Adrenal gland (tissue), 12 donors: Measurements from ENCODE around the gene FES. TPM values are rescaled to one million over a fixed set of nuclear protein-coding genes. Genes with fewer than 3 reads are reported as not detected.

Experiments used
- DNase-seq, 7 donors: peaks; one replicate each; pipeline ENCODE4 v3.0.0-alpha.2; 2019 to 2020
- H3K27ac ChIP-seq, 5 donors: fragments of 200-600 bp; sonication (generic) in 4 of 5; 1 replicate in 3 of 5; 2 replicates in 2 of 5; pipeline versions ENCODE4 v1.5.1 to v1.8.0; 2016 to 2020; ENCODE audit warnings: mild to moderate bottlenecking in 1 of 5
- H3K27me3 ChIP-seq: fragments of 200-600 bp; 2 replicates; pipeline ENCODE4 v1.8.0; 2021
- H3K36me3 ChIP-seq, 2 donors: fragments of 200-600 bp; replicated peaks in 1 of 2; 1 replicate in 1 of 2; 2 replicates in 1 of 2; pipeline versions ENCODE4 v1.5.1 to v1.8.0; 2018 to 2022
- H3K4me1 ChIP-seq, 2 donors: fragments of 200-600 bp; replicated peaks in 1 of 2; 1 replicate in 1 of 2; 2 replicates in 1 of 2; pipeline versions ENCODE4 v1.5.1 to v1.8.0; 2018 to 2021
- H3K4me3 ChIP-seq, 4 donors: fragments of 200-600 bp; sonication (generic) in 3 of 4; one replicate each; pipeline ENCODE4 v1.5.1; 2016 to 2018
- H3K9me3 ChIP-seq, 3 donors: fragments of 200-600 bp; sonication (generic) in 1 of 3; replicated peaks in 1 of 3; 1 replicate in 2 of 3; 2 replicates in 1 of 3; pipeline versions ENCODE4 v1.5.1 to v1.8.0; 2016 to 2021
- POLR2A ChIP-seq, 2 donors: fragments of 450-650 bp; IDR thresholded peaks; one replicate each; pipeline ENCODE4 v1.6.1; 2017; ENCODE audit warnings: antibody characterized with exemption in 2 of 2, mild to moderate bottlenecking in 2 of 2, moderate library complexity in 1 of 2
- WGBS, 4 donors: extraction: QIAGEN DNeasy Blood & Tissue Kit in 2 of 4; methylation state at CpG; one replicate each; pipeline versions ENCODE4 v1.1.5 to v1.1.7; 2013 to 2017; 5-methylcytosine and 5-hydroxymethylcytosine counted together
- intact Hi-C, 2 donors: fragments of 100-400 bp; cut with DNase I; formaldehyde crosslinking; loops; one replicate each; pipeline versions ENCODE4 v1.14.1 to v1.15.0; 2022 to 2023
- polyA plus RNA-seq, 3 donors: library from polyadenylated mRNA; stranded (reverse); fragments of 200-250 nt in 2 of 3; fragments of 350-450 nt in 1 of 3; fragmentation: Illumina TruSeq in 1 of 3; extraction: RNeasy Lipid Tissue Mini Kit (QIAGEN cat#74804) in 1 of 3; gene quantifications; one replicate each; pipeline ENCODE4 v1.2.3, GENCODE V29; 2013 to 2014
- total RNA-seq, 9 donors: library from RNA; depleted of rRNA in 4 of 9; stranded (reverse); fragments of >200 nt in 4 of 9; fragments of 120-200 nt in 1 of 9; fragmentation: NEBNext Ultra II Directional in 1 of 9; extraction: Animal tissue kit (Norgen Biotek cat#: 25700) in 1 of 9; gene quantifications; one replicate each; pipeline versions ENCODE4 v1.1.0 to v1.2.4, GENCODE V29; 2013 to 2023
- TF ChIP-seq, protein P1 (sequence below), 6 experiments: fragments of 450-650 bp in 4 of 6; fragments of 200-600 bp in 2 of 6; sonication (generic) in 1 of 6; IDR thresholded peaks; 1 replicate in 5 of 6; 2 replicates in 1 of 6; pipeline versions ENCODE4 v1.5.1 to v1.8.0; 2016 to 2021; ENCODE audit warnings: antibody characterized with exemption in 6 of 6, mild to moderate bottlenecking in 2 of 6, moderate library complexity in 1 of 6
- donor health status: healthy with polysubstance abuse.
- donor health status: Bipolar disorder and iron deficiency.
- donor health status: DM: yes; HTN: yes; CAD: no.
- donor health status: DM: no; HTN: no; CAD: no.
- donor health status: DM: no; HTN: no; CAD: no.
- donor health status: DM: yes; HTN: yes; CAD: no.

Gene FES
- total and polyA plus RNA-seq, 12 donors: 2.3 to 82.3 (median 24.9) TPM

DNA sequence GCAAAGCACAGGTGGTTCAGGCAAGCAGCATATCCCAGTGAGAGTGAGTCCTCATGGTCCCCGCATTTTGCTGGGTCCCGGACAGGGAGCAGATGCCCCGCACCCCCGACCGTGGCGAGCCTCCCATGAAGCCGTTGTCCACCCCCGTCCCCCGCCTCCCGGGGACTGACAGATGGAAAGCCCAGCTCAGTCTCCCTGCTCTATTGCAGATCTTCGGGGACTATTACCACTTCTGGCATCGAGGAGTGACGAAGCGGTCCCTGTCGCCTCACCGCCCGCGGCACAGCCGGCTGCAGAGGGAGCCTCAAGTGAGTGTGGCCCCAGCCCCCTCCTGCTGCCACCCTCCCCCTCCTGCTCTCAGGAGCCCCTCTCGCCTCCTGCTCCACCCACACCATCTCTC, 8.3 kb upstream of the FES start:
- no peaks in the 10 kb centered on the region for H3K9me3 ChIP-seq
- DNase-seq: no peak
- no peaks in the 10 kb centered on the region for H3K27me3 ChIP-seq
- H3K36me3 ChIP-seq: peaks cover 0 to 54% of the 10 kb centered on the region in 2 donors
- TF ChIP-seq POLR2A (IDR thresholded peaks at IDR 0.05): no peak
- H3K4me3 ChIP-seq: no peak overlapping the region
- 90 to 94% (median 93%) methylated on average over 2 to 20 of the region's 20 CpGs; no CpG with 5 or more reads in 1 of the 4 donors for WGBS, 4 donors
- intact Hi-C loops: no loop called here
- H3K4me1 ChIP-seq: peaks cover 18 to 27% of the 10 kb centered on the region in 2 donors
- no peak overlapping the region for H3K27ac ChIP-seq

DNA sequence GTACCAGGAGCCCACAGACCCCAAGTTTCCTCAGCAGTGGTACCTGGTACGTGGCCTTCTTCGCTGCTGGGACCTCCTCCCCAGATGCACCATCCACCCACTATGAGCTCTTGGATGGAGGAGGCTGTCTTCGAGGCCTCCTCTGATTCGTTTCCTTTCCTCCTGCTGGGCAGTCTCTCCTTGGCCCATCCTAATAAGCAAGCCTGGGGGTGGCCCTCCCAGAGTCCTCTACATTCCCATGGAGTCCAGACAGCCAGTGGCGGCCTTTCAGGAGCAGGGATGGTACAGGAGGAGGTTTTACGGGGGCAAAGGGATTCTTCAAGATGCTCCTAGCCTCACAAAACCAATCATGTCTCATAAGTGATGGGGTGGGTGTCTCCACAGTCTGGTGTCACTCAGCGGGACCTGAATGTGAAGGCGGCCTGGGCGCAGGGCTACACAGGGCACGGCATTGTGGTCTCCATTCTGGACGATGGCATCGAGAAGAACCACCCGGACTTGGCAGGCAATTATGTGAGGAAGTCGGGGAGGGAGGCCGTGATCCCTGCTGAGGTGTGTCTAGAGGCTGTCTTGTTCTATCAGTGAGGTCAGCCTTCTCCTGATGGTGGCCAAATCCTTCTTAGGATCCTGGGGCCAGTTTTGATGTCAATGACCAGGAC, 7.7 kb upstream of the FES start:
- no peak for DNase-seq
- TF ChIP-seq POLR2A (IDR thresholded peaks at IDR 0.05): no peak
- TF ChIP-seq, protein P1, sequence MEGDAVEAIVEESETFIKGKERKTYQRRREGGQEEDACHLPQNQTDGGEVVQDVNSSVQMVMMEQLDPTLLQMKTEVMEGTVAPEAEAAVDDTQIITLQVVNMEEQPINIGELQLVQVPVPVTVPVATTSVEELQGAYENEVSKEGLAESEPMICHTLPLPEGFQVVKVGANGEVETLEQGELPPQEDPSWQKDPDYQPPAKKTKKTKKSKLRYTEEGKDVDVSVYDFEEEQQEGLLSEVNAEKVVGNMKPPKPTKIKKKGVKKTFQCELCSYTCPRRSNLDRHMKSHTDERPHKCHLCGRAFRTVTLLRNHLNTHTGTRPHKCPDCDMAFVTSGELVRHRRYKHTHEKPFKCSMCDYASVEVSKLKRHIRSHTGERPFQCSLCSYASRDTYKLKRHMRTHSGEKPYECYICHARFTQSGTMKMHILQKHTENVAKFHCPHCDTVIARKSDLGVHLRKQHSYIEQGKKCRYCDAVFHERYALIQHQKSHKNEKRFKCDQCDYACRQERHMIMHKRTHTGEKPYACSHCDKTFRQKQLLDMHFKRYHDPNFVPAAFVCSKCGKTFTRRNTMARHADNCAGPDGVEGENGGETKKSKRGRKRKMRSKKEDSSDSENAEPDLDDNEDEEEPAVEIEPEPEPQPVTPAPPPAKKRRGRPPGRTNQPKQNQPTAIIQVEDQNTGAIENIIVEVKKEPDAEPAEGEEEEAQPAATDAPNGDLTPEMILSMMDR (IDR thresholded peaks at IDR 0.05): no peak
- no peaks in the 10 kb centered on the region for H3K9me3 ChIP-seq
- intact Hi-C loops: no loop called here
- H3K27me3 ChIP-seq: no peaks in the 10 kb centered on the region
- WGBS, 4 donors: 87 to 93% (median 91%) methylated on average over 12 to 15 of the region's 15 CpGs
- H3K27ac ChIP-seq: no peak overlapping the region
- H3K4me1 ChIP-seq: peaks cover 18 to 27% of the 10 kb centered on the region in 2 donors
- no peak overlapping the region for H3K4me3 ChIP-seq
- H3K36me3 ChIP-seq: peaks cover 0 to 60% of the 10 kb centered on the region in 2 donors

DNA sequence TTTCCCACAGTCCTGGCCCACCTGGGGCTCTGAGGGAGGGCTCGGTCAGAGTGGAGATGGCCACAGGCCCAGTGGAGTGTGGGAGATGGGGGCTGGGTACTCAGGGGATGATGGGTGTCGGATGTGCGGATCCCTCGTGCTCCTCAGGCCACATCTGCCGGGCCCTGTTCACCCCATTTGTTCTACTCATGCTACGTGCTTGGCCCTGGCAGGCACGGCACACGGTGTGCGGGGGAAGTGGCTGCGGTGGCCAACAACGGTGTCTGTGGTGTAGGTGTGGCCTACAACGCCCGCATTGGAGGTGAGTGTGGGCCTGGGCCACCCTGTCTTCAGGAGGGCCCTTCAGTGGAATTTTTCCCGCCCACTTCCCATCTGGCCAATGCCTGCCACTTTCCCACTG, 7.0 kb upstream of the FES start:
- DNase-seq: no peak
- H3K4me1 ChIP-seq: peaks cover 18 to 24% of the 10 kb centered on the region in 2 donors
- no peaks in the 10 kb centered on the region for H3K9me3 ChIP-seq
- TF ChIP-seq, protein P1 (IDR thresholded peaks at IDR 0.05): no peak
- no peak for TF ChIP-seq POLR2A (IDR thresholded peaks at IDR 0.05)
- H3K4me3 ChIP-seq: no peak overlapping the region
- H3K27ac ChIP-seq: no peak overlapping the region
- 90 to 95% (median 94%) methylated on average over 14 of the region's 14 CpGs; no CpG with 5 or more reads in 1 of the 4 donors for WGBS, 4 donors
- H3K36me3 ChIP-seq: peaks cover 0 to 67% of the 10 kb centered on the region in 2 donors
- intact Hi-C loops: no loop called here
- H3K27me3 ChIP-seq: no peaks in the 10 kb centered on the region

DNA sequence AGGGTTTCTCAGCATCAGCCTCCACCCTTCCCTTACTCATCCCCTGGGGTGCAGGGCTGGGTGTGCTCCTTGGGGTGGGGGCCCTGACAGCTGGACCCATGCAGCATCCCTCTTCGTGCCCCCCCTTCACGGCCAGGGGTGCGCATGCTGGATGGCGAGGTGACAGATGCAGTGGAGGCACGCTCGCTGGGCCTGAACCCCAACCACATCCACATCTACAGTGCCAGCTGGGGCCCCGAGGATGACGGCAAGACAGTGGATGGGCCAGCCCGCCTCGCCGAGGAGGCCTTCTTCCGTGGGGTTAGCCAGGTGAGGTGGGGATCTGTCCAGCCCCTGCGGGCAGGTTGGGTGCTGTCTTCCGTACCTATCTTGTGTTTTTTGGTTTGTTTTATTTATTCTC, 6.3 kb upstream of the FES start:
- no peak for TF ChIP-seq POLR2A (IDR thresholded peaks at IDR 0.05)
- TF ChIP-seq, protein P1 (IDR thresholded peaks at IDR 0.05): no peak
- 89 to 97% (median 92%) methylated on average over 6 to 14 of the region's 14 CpGs for WGBS, 4 donors
- H3K36me3 ChIP-seq: peaks cover 0 to 72% of the 10 kb centered on the region in 2 donors
- H3K9me3 ChIP-seq: no peaks in the 10 kb centered on the region
- no peak overlapping the region for H3K4me3 ChIP-seq
- no peaks in the 10 kb centered on the region for H3K27me3 ChIP-seq
- no peak overlapping the region for H3K27ac ChIP-seq
- peaks cover 12 to 21% of the 10 kb centered on the region in 2 donors for H3K4me1 ChIP-seq
- intact Hi-C loops: no loop called here
- no peak for DNase-seq

DNA sequence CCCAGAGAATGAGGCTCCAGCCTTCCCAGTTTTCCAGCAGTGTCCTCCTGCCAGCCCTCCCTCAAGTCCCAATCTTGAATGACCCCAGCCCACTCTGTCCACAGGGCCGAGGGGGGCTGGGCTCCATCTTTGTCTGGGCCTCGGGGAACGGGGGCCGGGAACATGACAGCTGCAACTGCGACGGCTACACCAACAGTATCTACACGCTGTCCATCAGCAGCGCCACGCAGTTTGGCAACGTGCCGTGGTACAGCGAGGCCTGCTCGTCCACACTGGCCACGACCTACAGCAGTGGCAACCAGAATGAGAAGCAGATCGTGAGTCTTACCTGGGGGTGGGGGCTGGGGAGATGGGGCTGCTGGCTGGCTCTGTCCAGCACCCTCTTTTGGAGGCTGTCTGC, 5.6 kb upstream of the FES start:
- Histone ChIP-seq H3K4me3 (no peak overlapping the region), H3K27me3 (no peaks in the 10 kb centered on the region), H3K9me3 (no peaks in the 10 kb centered on the region), H3K36me3 (peaks cover 0 to 72% of the 10 kb centered on the region in 2 donors), H3K4me1 (peaks cover 5 to 21% of the 10 kb centered on the region in 2 donors), H3K27ac (no peak overlapping the region)
- intact Hi-C loops: no loop called here
- WGBS, 4 donors: 90 to 94% (median 93%) methylated on average over 14 to 15 of the region's 15 CpGs
- no peak for DNase-seq
- TF ChIP-seq, protein P1 (IDR thresholded peaks at IDR 0.05): no peak
- TF ChIP-seq POLR2A (IDR thresholded peaks at IDR 0.05): no peak
